Gastrocnemius medialis (tissue), 4 donors: ENCODE measurements around the gene PDCD1LG2.

Source experiments
- POLR2A ChIP-seq, 2 donors: fragments of 450-650 bp; IDR thresholded peaks; one replicate each; pipeline ENCODE4 v1.6.1; 2017; ENCODE audit warnings: antibody characterized with exemption in 2 of 2, mild to moderate bottlenecking in 2 of 2, moderate library complexity in 2 of 2
- TF ChIP-seq, protein P1 (sequence below), 5 experiments: fragments of 450-650 bp in 3 of 5; fragments of 200-600 bp in 2 of 5; sonication (generic) in 2 of 5; IDR thresholded peaks in 4 of 5; conservative IDR thresholded peaks in 1 of 5; 1 replicate in 4 of 5; 2 replicates in 1 of 5; pipeline ENCODE4 v1.5.1; 2016 to 2019; ENCODE audit warnings: antibody characterized with exemption in 5 of 5, mild to moderate bottlenecking in 3 of 5, moderate library complexity in 3 of 5

DNA sequence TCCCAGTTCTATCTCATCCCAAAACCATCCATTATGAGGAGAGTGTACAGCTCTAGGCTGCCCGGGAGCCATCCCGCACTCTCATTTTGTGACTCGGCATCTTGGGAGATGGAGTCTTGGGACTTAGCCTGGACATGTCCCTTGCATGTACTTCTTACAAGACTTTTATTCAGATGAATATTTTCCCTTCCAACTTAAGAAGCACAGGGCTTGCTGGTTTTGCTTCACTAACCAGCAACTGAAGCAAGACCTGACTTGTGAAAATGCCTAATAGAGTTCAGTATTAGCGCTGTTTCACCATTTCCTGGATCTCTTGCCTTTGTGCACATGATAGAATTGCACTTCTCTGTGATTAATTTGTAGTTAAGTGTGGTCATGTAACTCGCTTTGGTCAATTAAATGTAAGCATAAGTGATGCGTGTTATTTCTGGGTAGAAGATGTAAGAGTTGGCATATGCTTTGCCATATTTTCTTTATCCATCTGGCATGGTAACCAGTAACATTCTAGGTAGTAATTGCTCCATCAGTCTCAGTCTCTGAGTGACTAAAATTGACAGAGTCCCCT is 55.8 kb downstream of the PDCD1LG2 start:
- TF ChIP-seq, protein P1, sequence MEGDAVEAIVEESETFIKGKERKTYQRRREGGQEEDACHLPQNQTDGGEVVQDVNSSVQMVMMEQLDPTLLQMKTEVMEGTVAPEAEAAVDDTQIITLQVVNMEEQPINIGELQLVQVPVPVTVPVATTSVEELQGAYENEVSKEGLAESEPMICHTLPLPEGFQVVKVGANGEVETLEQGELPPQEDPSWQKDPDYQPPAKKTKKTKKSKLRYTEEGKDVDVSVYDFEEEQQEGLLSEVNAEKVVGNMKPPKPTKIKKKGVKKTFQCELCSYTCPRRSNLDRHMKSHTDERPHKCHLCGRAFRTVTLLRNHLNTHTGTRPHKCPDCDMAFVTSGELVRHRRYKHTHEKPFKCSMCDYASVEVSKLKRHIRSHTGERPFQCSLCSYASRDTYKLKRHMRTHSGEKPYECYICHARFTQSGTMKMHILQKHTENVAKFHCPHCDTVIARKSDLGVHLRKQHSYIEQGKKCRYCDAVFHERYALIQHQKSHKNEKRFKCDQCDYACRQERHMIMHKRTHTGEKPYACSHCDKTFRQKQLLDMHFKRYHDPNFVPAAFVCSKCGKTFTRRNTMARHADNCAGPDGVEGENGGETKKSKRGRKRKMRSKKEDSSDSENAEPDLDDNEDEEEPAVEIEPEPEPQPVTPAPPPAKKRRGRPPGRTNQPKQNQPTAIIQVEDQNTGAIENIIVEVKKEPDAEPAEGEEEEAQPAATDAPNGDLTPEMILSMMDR (IDR thresholded peaks at IDR 0.05 in 4 of 5, conservative IDR thresholded peaks at IDR 0.05 in 1 of 5): no peak
- no peak for TF ChIP-seq POLR2A (IDR thresholded peaks at IDR 0.05)
